GM21825 (cell line): ENCODE measurements around the gene HADHB.
A peak's percentile ranks its signal among the peaks of the same experiment; 100 is the strongest.
"Not testable (repeated sequence)": the region's sequence is repeated elsewhere in the genome, so short reads cannot be mapped to it uniquely, and the experiment has no call there.

Source experiments
- ATAC-seq: cut with Tn5 transposase; IDR thresholded peaks from one replicate; pipeline ENCODE4 v1.9.1; 2021; ENCODE audit warnings: mild to moderate bottlenecking, moderate library complexity; ENCODE audit not compliant: unreplicated experiment

HADHB gene

DNA sequence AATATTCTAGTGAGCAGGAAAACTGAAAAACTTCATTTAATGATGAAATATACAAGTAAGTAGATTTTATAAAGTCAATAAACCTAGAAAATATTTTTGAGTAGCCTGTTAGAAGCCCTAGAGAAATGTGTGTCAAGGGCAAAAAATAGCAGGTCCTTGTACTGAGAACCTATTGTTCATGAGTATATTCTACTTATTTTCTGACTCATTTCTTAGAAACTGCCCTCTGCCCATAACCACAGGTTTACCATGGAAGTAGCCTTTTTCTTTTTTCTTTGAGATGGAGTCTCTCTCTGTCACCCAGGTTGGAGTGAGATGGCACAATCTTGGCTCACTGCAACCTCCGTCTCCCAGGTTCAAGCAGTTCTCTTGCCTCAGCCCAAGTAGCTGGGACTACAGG, 81.8 kb downstream of the HADHB start:
- no peak for ATAC-seq

DNA sequence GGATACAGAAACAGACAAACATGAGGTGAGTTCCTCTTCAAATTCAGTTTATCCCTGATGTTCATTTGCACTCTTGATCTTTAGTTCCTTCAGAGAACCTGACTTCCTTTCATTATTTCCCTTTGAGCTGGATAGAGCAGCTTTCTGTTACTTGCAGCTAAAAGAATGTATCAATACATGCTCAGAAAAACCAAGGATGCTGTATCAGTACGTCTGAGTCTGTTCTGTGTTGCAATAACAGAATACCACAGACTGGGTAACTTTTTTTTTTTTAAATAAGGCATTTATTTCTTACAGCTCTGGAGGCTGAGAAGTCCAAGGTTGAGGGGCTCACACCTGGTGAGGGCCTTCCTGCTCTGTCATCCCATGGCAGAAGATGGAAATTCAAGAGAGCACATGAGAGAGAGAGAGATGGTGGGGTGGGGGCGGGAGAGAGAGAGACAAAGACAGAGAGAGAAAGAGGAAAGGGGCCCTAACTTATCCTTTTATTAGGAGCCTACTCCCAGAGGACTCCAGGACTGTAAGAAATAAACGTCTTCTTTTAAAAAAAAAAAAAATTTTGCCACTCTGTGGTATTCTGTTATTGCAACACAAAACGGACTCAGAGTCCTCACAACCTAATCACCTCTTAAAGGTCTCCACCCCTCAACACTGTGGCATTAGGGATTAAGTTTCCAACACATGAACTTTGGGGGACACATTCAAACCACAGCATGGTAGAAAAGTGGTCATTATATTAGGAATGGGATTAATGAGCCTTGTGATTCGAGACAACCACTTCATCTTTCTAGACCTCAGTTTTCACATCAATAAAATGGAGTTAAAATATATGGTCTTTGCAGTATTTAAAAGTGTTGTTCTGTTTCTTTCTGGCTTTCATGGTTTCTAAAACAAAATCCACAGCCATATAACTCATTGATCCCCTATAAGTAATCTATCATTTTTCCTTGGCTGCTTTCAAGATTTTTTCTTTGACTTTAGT, 82.8 kb downstream of the HADHB start:
- no peak for ATAC-seq

DNA sequence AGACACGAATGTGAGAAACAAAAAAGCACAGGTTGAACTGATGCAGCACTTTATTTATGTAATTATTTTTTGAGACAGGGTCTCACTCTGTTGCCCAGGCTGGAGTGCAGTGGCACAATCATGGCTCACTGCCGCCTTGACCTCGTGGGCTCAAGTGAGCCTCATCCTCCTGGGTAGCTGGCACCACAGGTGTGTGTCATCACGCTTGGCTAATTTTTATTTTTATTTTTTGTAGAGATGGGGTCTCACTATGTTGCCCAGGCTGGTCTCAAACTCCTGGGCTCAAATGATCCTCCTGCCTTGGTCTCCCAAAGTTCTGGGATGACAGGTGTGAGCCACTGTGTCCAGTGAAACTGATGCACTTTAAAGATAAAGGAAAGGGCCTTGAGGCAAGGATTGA, 84.3 kb downstream of the HADHB start:
- ATAC-seq: not testable (repeated sequence)

DNA sequence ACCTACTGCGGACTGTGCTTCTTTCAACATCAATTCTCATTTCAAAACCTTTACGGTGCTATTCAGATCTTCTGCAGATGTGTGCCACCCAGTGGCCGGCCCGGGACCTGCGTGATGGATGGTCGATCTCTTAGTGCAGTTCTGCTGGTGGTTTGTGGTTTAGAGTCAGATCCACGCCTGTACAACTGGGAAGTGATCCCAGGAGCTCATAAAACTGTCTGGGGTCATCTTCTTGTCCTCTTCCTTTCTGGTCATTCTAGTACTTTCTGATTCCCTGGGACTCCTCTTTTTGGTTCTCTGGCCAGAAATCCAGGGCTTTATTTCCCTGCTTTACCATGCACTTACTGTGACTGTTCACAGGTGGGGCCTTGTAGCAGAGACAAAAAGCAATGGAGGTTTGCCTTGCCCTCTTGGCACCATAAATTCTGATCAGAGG, 85.4 kb downstream of the HADHB start:
- ATAC-seq: peak; percentile 82

DNA sequence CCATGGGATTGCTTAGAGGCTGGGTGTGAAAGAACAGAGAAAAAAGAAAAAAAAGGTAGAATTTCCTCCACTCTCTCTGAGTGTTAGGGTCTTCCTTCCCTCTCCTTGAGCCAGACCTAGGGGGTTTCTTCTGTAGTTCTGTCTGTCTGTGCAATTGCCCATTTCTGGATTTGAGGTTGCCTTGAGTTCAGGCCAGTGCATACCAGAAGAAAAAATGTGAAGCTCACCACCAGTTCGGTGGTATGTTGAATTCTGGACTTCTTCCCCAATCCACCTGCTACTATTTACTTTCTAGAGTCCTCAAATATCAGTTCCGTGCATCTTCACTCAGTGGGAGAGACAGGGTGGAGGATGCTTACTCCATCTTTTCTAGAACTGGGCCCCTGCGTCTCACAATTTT, 85.9 kb downstream of the HADHB start:
- ATAC-seq: no peak

DNA sequence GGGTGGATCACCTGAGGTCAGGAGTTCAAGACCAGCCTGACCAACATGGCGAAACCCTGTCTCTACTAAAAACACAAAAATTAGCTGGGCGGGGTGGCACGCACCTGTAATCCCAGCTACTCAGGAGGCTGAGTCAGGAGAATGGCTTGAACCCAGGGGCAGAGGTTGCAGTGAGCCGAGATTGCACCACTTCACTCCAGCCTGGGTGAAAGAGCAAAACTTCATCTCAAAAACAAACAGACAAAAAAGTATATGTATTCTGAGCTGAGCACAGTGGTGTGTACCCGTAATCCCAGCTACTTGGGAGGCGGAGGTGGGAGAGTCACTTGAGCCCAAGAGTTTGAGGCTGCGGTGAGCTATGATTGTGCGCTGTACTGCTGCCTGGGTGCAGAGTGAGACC, 86.6 kb downstream of the HADHB start:
- ATAC-seq: not testable (repeated sequence)

DNA sequence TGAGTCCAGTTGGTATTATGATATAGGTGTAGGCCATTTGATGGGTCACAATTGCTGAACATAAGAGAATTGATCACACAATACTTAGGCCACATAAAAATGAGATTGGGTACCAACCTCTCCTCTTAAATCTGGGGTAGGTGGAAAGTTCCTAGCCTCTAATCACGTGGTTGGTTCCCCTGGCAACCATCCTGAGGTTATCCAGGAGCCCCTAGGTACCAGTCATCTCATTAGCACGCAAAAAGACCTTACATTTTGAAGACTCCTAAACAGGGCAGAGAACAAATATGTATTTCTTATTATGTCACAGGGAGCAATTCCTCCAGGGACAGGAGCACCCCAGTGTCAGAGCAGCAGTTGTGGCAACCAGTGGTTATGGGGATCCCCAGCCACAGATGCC, 88.6 kb downstream of the HADHB start:
- ATAC-seq: no peak

DNA sequence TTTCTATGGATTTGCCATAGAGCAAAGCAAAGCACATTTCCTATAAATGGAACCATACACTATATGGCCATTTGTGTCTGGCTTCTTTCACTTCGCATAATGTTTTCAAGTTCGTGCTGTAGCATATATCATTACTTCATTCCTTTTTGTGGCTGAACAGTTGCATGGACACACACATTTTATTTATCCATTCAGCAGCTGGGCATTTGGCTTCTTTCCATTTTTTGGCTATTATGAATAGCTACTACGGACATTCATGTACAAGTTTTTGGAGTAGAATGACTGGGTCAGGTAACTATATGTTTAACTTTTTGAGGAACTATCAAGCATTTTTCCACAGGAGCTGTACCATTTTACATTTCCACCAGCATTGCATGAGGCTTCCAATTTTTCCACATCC, 90.5 kb downstream of the HADHB start:
- ATAC-seq: no peak

DNA sequence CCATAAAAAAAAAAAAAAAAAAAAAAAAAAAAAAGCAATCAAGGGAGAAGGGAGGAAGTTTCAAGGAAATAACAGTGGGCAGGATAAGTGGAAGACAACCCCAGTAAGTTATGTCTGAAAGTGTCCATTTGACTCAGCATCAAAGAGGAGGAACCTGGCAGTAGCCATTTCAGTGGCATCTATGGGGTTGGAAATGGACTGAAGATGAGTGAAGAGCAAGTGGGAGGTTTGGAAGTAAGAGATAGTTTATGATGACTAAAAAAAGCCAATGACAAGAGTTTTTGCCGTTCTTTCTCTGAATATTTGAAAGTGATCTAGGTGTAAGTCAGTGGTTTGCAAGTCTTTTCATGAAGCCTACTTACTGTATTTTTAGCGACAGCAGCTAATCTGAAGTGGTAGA, 92.0 kb downstream of the HADHB start:
- no peak for ATAC-seq

DNA sequence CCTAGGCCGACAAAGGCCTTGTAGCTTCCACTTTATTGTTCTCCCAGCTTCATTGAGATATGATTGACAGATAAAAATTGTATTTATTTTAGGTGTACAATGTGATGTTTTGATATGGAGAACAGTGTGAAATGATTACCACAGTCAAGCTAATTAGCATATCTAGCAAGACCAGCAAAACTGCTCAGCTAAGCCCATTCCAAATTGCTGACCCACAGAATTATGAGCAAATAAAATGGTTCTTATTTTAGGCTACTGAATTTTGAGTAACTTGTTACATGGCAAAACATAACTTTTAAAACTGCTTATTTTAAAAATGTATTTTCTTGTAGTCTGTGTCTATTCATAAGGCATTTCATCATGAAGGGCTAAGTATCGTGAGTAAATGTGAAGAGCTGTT, 92.6 kb downstream of the HADHB start:
- ATAC-seq: no peak
